GM19372 (cell line): Measurements from ENCODE around the gene SNTG2.
A peak's percentile ranks its signal among the peaks of the same experiment; 100 is the strongest.

Source experiments
- ATAC-seq: cut with Tn5 transposase; IDR thresholded peaks from one replicate; pipeline ENCODE4 v1.9.1; 2021; ENCODE audit warnings: mild to moderate bottlenecking, low read depth, moderate library complexity; ENCODE audit not compliant: unreplicated experiment

Gene SNTG2

DNA sequence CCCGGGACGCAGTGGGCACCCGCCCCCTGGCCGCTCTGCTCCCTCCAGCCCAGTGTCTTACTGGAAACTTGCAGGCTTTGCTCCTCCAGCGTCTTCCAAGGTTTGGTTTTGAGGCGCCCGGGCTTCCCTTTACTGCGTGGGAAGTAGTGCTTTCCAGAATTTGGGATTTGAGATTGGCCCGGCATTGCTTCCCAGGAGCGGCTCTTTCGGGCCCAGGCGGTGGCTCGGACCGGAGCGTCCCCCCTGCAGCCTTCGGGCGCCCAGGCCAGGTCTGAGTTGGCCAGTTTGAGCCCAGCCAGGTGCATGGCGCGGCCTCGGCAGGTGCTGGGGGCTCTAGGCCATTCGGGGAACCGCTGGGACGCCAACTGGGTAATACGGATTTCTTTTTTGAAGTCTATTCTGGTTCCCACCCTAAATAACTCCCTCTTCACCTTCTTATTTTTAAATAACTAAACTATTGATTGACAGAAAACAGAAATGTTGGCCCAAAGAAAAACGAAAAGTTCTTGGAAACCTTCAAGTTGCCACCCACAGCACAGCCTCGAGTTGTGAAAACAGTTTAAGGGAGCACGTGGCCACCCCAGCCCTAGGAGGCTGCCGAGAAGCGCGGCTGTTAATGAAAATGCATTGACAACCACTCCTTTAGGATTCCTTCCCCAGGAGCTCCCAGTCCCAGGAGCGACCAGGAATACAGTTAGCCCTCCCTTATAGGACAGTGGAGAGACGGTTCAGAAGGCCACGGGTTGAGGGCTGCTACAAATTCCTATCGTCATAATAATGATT, 766 bp downstream of the SNTG2 start:
- ATAC-seq, result no peak

DNA sequence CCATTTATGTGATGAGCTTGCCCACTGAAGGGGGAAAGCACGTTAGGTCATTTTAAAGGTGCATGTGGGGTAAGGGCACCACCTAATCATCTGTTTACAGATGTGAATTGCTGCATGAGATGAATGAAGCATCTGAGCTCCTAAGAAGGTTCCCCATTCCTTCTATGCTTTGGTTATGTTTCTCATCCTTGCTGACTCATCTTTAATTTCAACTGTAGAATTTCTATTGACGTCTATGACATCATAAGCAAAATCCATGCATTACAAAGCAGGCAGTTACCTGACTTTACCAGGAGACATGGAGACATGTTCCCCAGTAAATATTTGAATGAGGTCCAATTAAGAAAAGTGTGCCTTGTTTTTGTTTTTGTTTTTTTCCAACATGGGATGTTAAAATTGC, 2.8 kb downstream of the SNTG2 start:
- no peak for ATAC-seq

DNA sequence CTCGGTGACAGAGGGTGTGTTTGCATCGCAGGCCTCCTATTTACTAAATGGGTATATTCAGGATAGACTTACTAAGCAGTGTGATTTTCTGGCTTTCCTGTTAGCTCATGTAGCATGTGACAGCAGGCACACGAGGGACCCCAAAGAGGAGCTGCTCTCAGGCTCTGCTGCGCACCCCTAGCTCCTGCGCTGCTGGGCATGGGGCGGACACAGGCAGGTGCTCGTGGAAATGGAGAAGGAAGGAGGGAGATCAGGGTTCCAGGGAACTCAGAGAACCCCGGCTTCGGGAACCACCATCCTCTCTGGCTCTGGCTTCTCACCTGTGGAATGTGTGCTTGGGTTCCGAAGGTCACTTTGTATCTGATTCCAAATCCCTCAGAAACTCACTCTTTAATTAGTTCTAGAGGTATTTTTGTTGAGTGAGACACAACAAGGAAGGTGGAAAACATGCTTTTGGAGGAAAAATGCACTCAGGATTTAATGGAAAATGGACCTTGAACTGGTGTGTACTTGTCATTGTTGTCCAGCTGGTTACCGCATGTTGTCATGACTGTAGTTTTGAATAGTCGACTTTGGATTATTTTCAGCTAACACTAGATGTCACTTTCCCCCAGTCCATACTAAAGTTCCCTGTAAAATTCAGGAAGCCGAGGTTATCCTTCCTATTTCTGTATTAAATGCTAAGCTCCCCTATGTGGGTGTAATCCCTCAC, 3.5 kb downstream of the SNTG2 start:
- ATAC-seq, result no peak

DNA sequence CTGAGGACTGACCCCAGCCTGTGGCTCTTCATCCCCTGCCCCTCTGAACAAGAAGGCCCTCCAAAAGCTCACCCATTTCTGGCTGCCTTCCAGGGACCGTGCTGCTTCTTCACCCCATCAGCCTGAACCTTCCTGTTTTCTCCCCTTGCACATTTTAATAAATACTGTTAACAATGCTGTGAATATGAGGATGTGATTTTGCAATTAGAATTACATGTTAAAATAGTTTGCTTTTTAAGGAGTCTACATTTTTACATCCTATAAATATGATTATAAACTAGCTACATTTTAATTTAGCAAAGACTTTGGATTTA, 4.0 kb downstream of the SNTG2 start:
- no peak for ATAC-seq

DNA sequence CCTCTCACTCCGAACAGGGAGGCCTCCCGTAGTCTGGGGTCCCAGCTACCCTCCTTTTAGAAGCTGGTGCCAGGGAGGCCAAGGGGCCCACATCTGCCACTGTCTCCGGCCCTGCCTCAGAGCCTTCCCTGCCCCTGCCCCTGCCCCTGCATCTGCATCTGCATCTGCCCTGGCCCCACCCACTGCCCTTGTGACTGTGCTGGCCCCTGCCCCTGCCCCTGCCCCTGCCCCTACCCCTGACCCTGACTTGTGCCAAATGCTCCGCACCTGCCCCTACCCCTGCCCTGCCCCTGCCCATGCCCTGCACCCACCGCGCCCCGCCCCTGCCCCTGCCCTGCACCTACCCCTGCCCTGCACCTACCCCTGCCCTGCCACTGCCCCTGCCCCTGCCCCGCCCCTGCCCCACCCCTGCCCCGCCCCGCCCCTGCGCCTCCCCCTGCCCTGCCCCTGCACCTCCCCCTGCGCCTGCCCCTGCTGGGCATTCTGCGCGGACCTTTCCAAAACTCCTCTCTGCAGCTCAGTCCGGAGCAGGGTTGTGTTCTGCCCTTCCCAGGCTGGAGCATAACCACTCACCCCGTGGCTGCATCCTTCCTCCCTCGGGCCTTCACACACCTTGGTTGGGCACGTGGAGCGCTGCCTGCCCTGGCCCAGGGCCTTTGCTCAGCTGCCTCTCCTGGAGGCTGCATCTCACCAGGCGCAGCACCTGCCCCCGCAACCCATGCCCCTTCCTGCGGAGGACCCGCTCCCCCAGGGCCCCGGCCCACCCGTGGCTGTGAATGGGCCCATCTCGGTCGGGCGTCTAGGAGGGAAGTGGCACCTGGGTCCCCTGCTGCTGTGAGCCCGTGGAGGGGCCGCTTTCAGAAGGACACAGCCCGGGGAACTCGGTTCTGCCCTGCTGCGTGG, 5.4 kb downstream of the SNTG2 start:
- no peak for ATAC-seq

DNA sequence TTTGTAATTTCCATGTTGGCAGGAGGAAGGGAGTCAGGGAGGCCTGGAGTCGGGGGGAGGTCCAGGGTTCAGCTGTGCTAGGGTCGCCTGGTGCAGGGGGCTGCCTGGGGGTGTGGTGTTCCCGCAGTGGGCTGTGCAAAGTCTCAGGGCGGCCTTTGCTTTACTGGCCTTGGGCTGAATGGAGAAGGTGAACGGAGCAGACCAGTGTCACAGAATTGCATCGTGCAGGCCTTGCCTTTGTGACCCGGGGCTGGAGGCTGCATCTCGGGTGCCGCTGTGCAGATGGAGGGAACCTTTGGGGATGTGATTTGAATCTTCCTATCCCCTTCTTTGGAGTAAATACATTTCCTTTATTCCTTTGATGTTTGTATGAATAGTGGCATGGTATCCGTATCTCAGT, 8.8 kb downstream of the SNTG2 start:
- no peak for ATAC-seq

DNA sequence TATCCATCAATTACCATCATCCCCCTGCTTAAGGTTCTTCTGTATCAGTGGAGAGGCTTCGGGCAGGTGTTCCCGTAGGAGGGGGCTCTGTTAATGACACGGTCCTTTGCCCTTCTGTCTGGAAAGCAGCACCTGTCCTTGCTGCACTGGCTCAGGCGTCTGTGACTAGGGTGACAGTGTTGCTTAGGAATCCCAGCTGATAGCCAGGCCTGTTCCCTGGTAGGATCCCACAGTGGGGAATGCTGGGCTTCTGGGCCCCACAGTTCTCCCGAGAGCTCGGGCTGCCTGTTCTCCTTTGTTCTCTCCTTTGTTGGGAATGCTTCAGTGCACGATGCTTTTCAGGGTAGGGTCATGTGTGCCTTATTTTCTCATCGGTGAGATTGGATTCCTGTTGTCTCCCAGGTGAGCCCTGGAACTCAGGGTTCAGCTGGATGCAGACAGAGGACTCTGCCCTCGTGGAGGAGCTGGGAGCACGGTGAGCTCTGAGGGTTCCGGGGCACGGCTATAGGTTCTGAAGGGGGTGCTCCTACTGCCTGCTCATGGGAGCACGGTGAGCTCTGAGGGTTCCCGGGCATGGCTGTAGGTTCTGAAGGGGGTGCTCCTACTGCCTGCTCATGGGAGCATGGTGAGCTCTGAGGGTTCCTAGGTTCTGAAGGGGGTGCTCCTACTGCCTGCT, 9.6 kb downstream of the SNTG2 start:
- ATAC-seq, result no peak

DNA sequence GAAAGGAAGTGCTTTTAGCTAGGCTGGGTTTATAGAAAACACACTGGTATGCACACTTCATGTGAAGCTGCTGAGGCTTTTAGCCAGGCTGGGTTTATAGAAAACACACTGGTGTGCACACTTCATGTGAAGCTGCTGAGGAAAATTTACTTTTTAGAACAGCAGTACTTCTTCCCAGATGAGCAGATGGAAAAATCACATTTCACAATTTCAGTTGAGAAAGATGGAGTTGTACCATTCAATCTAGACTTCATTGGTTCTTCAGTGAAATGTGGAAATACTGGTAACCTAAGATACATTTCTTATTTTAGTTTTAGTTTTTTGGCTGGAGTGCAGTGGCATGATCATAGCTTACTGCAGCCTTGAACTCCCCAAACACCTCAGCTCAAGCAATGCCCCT, 11.1 kb downstream of the SNTG2 start:
- ATAC-seq, result no peak

DNA sequence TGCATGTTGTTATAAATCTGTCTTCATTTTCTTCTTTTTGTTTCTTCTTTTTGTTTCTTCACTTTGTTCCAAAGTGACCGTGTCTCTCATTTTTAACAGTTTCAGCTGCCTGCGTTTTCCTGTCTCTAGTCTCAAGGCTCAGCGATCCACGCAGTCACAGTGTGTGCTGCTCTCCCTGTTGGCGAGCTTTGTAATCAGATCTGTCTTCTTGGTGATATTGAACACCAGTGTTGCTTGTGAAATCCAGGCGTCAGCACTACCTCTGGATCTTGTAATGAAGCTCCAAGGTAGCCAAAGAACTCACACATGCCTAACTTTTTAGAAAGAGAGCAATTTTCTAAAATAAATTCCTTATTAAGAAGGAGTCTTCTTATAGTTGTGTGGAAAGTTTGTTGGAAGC, 13.2 kb downstream of the SNTG2 start:
- no peak for ATAC-seq

DNA sequence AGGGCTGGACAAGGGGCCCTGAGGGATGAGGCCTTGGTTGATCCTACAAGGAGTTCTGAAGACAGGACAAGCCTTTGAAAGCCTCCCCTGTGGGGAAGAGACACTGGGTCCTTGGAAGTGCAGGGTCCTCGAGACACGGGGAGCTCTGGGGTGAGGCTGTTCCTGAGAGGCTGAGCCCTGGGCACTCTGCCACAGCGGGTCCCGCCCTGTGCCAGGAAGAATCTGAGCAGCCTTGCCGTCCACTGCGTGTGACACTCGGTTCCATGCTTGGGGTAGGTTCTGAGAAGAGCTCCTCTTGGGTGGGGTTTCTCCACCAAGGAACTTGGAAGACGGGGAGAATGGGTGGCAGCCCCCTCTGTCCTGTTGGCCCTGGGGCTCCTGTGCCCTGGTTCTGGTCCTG, 13.9 kb downstream of the SNTG2 start:
- no peak for ATAC-seq

DNA sequence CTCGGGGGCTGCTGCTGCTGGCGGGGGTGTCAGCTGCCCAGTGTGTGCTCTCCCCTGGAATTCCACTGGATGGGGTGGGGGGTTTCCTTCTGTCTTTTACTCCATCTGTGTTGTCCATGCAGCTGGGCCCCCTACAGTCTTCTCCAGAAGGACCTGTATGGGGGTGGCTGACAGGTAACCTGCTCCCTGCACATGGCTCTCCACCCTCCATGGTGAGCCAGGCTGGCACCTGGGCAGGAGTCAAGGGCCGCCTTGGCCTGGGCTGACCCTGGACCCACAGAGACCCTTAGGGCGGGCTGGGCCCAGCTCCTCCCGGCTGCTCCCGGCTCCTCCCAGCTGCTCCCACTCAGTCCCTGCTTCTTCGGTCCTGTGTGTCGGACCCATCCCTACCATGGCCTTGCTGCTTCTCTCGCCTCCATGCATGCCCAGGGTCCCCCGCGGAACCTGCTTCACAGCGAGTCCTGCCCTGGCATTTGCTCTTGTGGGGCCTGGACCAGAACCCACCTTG, 15.0 kb downstream of the SNTG2 start:
- no peak for ATAC-seq

DNA sequence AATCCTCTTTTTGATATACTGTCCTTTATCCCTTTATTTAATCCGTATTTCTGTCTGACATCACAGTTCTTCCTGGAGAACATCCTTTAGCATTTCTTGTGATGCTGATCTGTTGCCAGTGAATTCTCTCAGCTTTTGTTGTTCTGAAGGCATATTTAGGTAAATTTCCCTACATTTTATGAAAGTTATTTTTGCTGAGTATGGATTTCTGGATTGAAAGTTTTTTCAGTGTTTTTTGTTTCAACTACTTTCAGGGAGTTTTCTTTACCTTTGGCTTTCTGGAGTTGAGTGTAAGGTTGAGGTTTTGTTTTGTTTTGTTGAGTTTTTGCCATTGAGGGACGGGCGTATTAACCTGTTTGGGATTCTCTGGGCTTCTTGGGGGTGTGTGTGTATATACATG, 22.5 kb downstream of the SNTG2 start:
- ATAC-seq, result no peak

DNA sequence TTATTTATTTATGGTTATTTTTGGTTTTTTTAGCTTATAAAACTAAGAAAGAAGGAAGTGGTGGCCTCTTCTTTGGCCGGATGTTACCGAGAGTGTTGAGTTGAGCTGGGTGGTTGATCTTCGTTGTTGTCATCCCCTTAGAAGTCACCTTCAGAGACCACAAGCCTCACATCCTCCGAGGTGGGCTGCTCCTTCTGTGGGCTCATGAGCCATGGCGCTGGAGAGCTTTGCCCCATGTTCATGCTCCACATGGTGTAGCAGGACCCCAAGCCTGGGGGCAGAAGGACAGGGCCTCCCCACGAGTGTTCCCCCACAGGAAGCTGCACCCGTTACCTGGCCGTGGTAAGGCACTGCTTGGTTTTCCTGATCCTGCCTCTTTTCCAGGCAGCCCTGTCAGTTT, 23.4 kb downstream of the SNTG2 start:
- ATAC-seq, result peak; percentile 80

DNA sequence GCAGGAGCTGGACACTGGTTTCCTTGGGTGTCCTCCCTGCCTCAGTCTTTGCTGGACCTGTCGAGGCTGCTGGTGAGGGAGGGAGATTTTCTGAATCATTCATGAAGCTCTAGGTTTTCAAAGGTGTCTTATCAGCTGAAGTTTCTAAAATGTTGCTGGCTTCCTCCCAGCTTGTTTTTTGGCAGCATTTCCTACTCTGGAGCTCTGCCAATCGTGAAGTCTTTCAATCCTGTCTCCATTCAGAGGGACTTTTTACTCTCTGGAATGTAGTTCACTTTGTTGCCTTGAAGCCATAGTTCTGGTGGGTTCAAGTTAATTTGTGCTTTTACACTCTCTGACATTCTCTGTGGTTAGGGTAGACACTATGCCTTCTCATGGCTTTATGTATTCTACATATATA, 23.9 kb downstream of the SNTG2 start:
- ATAC-seq, result no peak

DNA sequence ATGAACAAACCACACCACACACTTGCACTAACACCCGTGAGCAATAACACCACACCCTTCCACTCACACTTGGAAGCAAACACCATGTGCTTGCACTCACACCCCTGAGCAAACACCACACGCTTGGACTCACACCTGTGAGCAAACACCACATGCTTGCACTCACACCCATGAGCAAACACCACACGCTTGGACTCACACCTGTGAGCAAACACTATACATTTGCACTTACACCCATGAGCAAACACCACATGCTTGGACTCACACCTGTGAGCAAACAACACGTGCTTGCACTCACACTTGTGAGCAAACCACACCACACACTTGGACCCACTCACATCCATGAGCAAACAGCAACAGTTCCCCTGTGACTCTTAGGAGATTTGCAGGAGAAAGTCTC, 24.4 kb downstream of the SNTG2 start:
- no peak for ATAC-seq

DNA sequence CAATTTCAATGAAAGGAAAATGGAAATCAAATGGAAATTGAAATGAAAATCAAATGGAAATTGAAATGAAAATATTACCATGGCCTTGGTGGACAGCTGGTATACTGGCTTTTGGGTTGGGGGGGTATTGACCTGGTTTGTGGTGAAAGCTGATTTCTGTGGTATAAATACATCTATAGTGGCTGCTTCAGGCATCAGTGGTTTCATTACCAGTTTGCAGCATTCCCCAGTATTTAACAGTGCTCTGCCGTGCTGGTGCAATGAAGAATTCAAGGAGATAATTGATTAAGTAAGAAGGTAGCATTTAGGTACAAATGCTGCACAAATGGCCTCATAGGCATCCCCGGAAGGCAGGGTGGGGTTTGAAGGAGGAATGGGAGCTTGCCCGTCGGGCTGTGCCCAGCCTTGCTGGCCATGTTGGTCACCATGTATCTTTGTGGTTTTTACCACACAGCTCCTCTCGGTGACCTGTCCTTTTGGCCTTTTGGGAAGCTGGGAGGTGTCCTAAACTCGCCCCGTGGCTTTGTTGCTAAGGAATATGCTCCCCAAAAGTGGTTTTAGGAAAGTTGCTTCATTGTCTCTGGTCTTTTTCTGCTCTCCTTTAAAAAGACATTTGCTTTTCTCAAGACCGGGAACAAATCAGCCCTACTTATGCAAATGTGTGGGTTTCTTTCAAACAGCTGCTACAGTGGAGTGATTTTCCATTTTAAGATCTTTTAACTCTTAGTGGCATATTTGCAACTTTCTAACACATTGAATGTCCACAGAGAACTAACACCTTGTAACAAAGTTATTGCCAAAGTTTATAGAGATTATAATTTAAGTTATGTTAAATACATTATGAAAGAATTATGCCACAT, 28.6 kb downstream of the SNTG2 start:
- ATAC-seq, result no peak

DNA sequence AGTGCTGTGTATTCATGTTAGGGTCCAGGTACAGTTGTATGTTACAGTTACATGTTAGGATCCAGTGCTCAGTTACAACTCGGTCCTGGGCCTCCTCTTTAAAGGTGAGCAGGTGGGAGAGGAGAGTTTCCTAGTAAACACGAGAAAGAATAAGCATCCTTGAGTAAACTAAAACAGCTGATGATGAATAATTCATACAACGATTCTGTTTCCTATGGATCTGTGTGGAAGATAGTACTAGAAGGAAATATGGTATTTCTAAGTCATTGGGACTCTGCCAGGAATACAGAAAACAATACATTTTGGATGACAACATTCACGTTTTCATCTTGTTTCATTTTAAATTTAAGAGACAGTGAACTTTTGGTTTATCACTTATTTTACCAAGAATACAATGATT, 29.5 kb downstream of the SNTG2 start:
- ATAC-seq, result no peak

DNA sequence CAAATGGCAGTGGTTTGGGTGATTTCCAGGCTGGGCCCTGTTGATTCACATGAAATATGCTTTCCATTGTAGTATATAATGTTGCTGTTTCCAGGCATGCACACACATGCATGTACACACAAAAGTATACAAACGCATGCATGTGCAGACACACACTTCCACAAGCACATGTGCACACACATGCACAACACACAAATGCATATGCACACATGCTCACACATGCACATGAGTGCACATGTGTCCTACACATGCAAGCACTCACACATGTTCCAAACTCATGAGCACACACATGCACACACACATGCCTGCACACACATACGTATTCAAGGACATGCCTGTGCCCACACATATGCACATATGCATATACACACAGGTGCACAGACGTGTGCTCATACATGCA, 30.6 kb downstream of the SNTG2 start:
- ATAC-seq, result no peak

DNA sequence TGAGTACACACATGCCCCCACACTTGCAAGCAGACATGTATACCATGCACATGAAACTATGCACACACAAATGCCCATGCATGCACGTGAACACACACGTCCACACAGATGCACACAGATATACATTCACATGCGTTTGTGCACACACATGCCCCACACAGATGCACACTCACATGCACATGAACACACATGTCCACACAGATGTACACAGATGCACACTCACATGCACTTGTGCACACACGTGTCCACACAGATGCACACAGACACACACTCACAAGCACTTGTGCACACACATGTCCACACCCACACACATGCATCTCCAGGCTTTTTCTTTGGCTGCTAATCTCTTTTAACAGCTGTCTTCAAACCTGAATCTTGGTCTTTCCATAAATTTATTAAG, 31.1 kb downstream of the SNTG2 start:
- no peak for ATAC-seq
